ENCODE data around the gene CRYZ. TPM values are rescaled to one million over a fixed set of nuclear protein-coding genes. Genes with fewer than 3 reads are reported as not detected.
"Not testable (repeated sequence)": the region's sequence is repeated elsewhere in the genome, so short reads cannot be mapped to it uniquely, and the experiment has no call there.

CRYZ gene
- total RNA-seq, 4 donors from 2014 or later = 22.3 to 32.6 (median 27.7) TPM

DNA sequence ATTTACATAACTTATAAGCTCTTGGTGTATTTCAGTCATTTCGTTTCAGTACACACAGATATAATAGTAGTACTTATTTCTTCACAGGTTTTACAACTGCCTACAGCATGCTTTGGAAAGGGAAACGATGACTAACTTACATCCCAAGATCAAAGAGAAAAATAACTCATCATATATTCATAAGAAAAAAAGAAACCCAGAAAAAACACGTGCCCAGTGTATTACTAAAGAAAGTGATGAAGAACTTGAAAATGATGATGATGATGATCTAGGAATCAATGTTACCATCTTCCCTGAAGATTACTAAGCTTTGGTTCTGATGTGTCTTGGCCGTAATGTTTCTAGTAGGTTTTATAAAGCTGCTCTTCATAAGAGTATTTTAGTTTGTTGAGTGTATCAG, 31.0 kb upstream of the CRYZ start:
- intact Hi-C loops (cut with DNase I) = no loop called here
- no peak for DNase-seq
- H3K9me3 ChIP-seq = no peaks in the 10 kb centered on the region
- H3K27me3 ChIP-seq = no peaks in the 10 kb centered on the region
- TF ChIP-seq, protein P1, sequence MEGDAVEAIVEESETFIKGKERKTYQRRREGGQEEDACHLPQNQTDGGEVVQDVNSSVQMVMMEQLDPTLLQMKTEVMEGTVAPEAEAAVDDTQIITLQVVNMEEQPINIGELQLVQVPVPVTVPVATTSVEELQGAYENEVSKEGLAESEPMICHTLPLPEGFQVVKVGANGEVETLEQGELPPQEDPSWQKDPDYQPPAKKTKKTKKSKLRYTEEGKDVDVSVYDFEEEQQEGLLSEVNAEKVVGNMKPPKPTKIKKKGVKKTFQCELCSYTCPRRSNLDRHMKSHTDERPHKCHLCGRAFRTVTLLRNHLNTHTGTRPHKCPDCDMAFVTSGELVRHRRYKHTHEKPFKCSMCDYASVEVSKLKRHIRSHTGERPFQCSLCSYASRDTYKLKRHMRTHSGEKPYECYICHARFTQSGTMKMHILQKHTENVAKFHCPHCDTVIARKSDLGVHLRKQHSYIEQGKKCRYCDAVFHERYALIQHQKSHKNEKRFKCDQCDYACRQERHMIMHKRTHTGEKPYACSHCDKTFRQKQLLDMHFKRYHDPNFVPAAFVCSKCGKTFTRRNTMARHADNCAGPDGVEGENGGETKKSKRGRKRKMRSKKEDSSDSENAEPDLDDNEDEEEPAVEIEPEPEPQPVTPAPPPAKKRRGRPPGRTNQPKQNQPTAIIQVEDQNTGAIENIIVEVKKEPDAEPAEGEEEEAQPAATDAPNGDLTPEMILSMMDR (IDR thresholded peaks at IDR 0.05) = no peak
- no peak for TF ChIP-seq POLR2A (IDR thresholded peaks at IDR 0.05)
- no peaks in the 10 kb centered on the region for H3K4me1 ChIP-seq
- H3K36me3 ChIP-seq = peaks cover 0 to 63% (median 0%) of the 10 kb centered on the region in 3 donors
- 63% methylated on average over 4 of the region's 4 CpGs for WGBS, 2 donors
- H3K27ac ChIP-seq = no peak overlapping the region
- no peak overlapping the region for H3K4me3 ChIP-seq

DNA sequence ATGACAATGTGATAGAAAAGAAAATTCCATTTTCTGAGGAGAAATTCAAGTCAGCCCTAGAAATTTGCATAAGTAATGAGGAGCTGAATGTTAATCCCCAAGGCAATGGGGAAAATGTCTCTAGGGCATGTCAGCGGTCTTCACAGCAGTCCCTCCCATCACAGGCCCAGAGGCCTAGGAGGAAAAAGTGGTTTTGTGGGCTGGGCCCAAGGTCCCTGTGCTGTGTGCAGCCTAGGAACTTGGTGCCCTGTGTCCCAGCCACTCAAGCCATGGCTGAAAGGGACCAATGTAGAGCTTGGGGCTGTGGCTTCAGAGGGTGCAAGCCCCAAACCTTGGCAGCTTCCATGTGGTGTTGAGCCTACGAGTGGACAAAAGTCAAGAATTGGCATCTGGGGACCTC, 23.8 kb upstream of the CRYZ start:
- H3K4me1 ChIP-seq; DNase-seq; intact Hi-C loops (cut with DNase I); H3K4me3 ChIP-seq; H3K27ac ChIP-seq; H3K9me3 ChIP-seq; H3K27me3 ChIP-seq: not testable (repeated sequence)
- 95 to 100% methylated on average over 1 to 2 of the region's 2 CpGs for WGBS, 2 donors
- peaks cover 0 to 97% (median 22%) of the 10 kb centered on the region in 3 donors for H3K36me3 ChIP-seq

DNA sequence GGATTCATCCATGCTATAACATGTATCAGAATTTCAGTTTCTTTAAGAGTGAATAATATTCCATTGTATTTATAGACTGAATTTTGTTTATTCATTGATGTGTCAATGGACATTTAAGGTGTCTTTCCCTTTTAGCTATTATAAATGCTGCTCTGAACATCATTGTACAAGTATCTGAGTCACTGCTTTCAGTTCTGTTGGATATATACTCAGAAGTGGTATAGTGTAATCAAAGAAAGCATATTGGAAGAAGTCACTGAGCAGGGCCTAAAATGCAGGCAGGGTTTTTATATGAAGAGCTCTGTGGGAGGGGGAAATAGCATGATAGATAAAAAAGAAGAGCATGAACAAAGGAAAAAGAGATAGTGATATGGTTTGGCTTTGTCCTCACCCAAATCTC, 22.6 kb upstream of the CRYZ start:
- TF ChIP-seq POLR2A (IDR thresholded peaks at IDR 0.05) = no peak
- TF ChIP-seq, protein P1 (IDR thresholded peaks at IDR 0.05) = no peak
- DNase-seq = no peak
- H3K9me3 ChIP-seq = no peaks in the 10 kb centered on the region
- H3K4me1 ChIP-seq = no peaks in the 10 kb centered on the region
- no peaks in the 10 kb centered on the region for H3K27me3 ChIP-seq
- intact Hi-C loops (cut with DNase I) = no loop called here
- no peak overlapping the region for H3K4me3 ChIP-seq
- H3K36me3 ChIP-seq = peaks cover 0 to 98% (median 27%) of the 10 kb centered on the region in 3 donors
- H3K27ac ChIP-seq = no peak overlapping the region

DNA sequence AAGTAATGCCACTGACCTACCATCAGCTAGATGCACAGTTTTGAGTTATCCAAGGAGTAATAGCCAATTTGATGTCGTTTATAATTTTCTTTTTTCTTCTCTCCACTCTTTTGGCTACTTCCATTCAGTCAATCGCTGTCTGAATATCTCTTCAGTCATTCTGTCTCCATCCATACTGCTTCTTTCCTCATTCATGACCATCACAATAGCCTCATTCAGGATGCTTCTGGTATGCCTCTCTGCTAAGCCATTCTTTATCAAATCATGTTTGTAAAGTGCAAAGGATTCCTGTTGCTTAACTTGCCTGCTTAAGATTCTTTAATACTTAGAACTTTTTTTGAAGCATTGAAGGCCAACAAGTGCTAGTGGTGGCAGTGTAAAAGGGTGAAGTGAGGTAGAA, 20.3 kb upstream of the CRYZ start:
- Histone ChIP-seq H3K9me3 (no peaks in the 10 kb centered on the region), H3K36me3 (peaks cover 8 to 100% (median 27%) of the 10 kb centered on the region in 3 donors), H3K4me3 (no peak overlapping the region), H3K27me3 (no peaks in the 10 kb centered on the region), H3K27ac (no peak overlapping the region), H3K4me1 (no peaks in the 10 kb centered on the region)
- TF ChIP-seq POLR2A (IDR thresholded peaks at IDR 0.05) = no peak
- 91 to 97% methylated on average over 2 of the region's 2 CpGs for WGBS, 2 donors
- no peak for DNase-seq
- intact Hi-C loops (cut with DNase I) = no loop called here

DNA sequence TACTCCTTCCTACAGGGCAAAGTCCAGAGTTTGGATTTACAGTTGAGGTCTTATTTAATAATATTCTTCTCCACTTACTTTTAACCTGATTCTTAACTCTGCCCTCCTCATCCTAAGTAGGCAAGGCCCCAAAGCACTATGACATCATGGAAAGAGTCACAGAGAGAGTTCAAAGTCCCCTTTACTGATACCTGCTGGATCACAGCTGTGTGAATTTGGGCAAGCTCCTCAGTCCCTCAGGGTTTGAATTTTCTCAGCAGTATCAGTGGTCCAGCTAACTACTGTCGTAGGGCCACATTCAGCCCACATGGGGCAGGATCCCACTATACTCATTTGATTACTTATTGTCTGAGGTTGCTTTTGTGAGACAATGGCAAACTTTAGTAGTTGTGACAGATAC, 16.1 kb upstream of the CRYZ start:
- H3K4me3 ChIP-seq = no peak overlapping the region
- H3K27me3 ChIP-seq = no peaks in the 10 kb centered on the region
- no peaks in the 10 kb centered on the region for H3K4me1 ChIP-seq
- intact Hi-C loops (cut with DNase I) = no loop called here
- no peaks in the 10 kb centered on the region for H3K9me3 ChIP-seq
- H3K27ac ChIP-seq = no peak overlapping the region
- DNase-seq = no peak
- H3K36me3 ChIP-seq = peaks cover 12 to 92% (median 26%) of the 10 kb centered on the region in 3 donors
- 100% methylated on average over 1 of the region's 1 CpG for WGBS, 2 donors
- TF ChIP-seq, protein P1 (IDR thresholded peaks at IDR 0.05) = no peak
- TF ChIP-seq POLR2A (IDR thresholded peaks at IDR 0.05) = no peak

DNA sequence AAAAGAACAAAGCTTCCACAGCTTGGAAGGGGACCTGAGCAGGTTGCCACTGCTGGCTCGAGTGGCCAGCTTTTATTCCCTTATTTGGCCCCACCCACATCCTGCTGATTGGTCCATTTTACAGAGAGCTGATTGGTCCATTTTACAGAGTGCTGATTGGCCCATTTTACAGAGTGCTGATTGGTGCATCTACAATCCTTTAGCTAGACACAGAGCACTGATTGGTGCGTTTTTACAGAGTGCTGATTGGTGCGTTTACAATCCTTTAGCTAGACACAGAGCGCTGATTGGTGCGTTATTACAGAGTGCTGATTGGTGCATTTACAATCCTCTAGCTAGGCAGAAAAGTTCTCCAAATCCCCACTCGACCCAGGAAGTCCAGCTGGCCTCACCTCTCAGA, 12.4 kb upstream of the CRYZ start:
- WGBS, 2 donors = 88 to 100% methylated on average over 1 to 6 of the region's 6 CpGs
- DNase-seq; intact Hi-C loops (cut with DNase I); H3K9me3 ChIP-seq; H3K27ac ChIP-seq; H3K27me3 ChIP-seq; H3K4me3 ChIP-seq; H3K4me1 ChIP-seq: not testable (repeated sequence)
- peaks cover 17 to 92% (median 21%) of the 10 kb centered on the region in 3 donors for H3K36me3 ChIP-seq

DNA sequence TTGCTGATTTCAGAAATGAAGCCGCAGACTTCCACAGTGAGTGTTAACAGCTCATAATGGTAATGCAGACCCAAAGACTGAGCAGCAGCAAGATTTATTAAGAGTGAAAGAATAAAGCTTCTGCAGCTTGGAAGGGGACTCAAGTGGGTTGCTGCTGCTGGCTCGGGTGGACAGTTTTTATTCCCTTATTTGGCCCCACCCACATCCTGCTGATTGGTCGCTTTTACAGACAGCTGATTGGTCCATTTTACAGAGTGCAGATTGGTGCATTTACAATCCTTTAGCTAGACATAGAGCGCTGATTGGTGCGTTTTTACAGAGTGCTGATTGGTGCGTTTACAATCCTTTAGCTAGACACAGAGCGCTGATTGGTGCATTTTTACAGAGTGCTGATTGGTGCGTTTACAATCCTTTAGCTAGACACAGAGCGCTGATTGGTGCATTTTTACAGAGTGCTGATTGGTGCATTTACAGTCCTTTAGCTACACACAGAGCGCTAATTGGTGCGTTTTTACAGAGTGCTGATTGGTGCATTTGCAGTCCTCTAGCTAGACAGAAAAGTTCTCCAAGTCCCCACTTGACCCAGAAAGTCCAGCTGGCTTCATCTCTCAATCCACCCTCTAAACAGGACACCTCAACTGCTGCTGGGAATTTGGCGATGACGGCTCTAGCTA, 7.6 kb upstream of the CRYZ start:
- DNase-seq; H3K4me1 ChIP-seq; intact Hi-C loops (cut with DNase I); H3K9me3 ChIP-seq; H3K4me3 ChIP-seq; H3K27ac ChIP-seq; H3K27me3 ChIP-seq: not testable (repeated sequence)
- WGBS, 2 donors = 89% methylated on average over 11 to 13 of the region's 13 CpGs
- peaks cover 15 to 92% (median 31%) of the 10 kb centered on the region in 3 donors for H3K36me3 ChIP-seq
